GM12892 (cell line): Measurements from ENCODE around the gene NT5DC1.

ENCODE experiments used
- POLR2A ChIP-seq: IDR thresholded peaks from 2 replicates; pipeline ENCODE4 v1.6.1; 2011; ENCODE audit warnings: low read depth, low read length, control low read depth
- TAF1 ChIP-seq: IDR thresholded peaks from 2 replicates; pipeline ENCODE4 v1.6.1; 2011; ENCODE audit warnings: low read depth, mild to moderate bottlenecking, control low read depth, low read length, borderline replicate concordance

DNA sequence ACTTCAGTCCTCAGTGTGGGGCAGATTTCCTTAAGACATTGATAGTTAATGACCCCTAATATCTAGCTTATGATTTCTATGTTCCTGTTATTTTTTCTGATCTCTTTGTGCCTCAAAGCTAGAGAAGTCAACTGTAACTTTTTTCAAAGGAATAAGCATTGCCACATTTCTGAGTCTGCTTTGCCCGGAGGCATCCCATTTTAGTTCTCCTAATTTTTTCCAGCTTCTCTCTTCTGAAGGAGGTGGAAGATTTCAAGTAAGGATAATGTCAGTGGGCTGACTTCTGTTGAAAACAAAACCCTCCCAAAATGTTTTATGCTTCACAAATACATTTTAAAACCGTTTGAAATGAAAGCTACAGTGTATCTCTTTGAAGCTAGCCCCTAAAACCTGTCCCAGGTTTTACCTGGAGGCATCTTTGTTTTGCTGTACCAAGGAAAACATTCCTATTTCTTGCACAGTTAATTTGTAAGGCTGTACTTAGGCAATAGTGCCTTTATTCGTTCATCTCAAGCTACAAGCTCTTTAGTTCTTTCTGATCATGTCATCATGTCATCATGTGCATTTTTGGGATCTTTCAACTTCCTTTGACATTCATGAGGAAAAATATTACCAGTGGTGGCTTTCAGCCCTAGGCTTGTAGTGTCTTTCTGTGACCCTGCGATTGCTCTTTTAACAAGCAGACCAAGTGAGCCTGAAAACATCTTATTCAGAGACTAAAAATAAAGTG lies 107.6 kb downstream of the NT5DC1 start:
- TF ChIP-seq POLR2A (no peak), TAF1 (no peak)
